PC-3 (cell line): ENCODE results near the gene OPN1SW. TPM values are rescaled to one million over a fixed set of nuclear protein-coding genes. Genes with fewer than 3 reads are reported as not detected.

Experiments
- ATAC-seq: fragments of 200-7000 bp; cut with Tn5 transposase; 2 replicates; pipeline ENCODE4 v1.9.1; 2020; ENCODE audit warnings: mild to moderate bottlenecking, moderate library complexity
- BruUV-seq: library from RNA; stranded (reverse); fragments of 400-500 nt; replicated peaks from 2 replicates; lab custom pipeline; 2021; lab: Mats Ljungman, UMichigan
- CTCF ChIA-PET: fragments of 300-600 bp; sonication (Branson Sonifier 250); formaldehyde crosslinking; loops from one replicate; lab custom pipeline; 2022; ENCODE audit warnings: antibody characterized with exemption; lab: Charles Lee
- POLR2A ChIA-PET: fragments of 300-600 bp; sonication (Branson Sonifier 250); formaldehyde crosslinking; loops from one replicate; lab custom pipeline; 2022; ENCODE audit warnings: antibody characterized with exemption; ENCODE audit not compliant: unreplicated experiment; lab: Charles Lee
- DNase-seq: peaks from one replicate; pipeline ENCODE4 v3.0.0-alpha.2; 2015
- H2AFZ ChIP-seq: fragments of 300-600 bp; sonication (generic); 2 replicates; pipeline ENCODE4 v1.6.0; 2016; ENCODE audit warnings: antibody characterized with exemption, low read length
- H3F3A ChIP-seq: fragments of 300-600 bp; sonication (generic); one replicate; pipeline ENCODE4 v1.6.0; 2017; ENCODE audit warnings: antibody characterized with exemption, low read length, control low read depth, mild to moderate bottlenecking; ENCODE audit not compliant: unreplicated experiment
- H3K27ac ChIP-seq: fragments of 300-600 bp; sonication (generic); 2 replicates; pipeline ENCODE4 v1.5.1; 2016; ENCODE audit warnings: mild to moderate bottlenecking, low read length
- H3K27me3 ChIP-seq: fragments of 300-600 bp; sonication (generic); 2 replicates; pipeline ENCODE4 v1.6.1; 2016; ENCODE audit warnings: low read length, mixed read lengths
- H3K36me3 ChIP-seq: fragments of 300-600 bp; sonication (generic); 2 replicates; pipeline ENCODE4 v1.6.1; 2016; ENCODE audit warnings: low read depth, mixed run types, low read length, mixed read lengths
- H3K4me1 ChIP-seq: fragments of 300-600 bp; sonication (generic); 2 replicates; pipeline ENCODE4 v1.5.1; 2016; ENCODE audit warnings: low read length; ENCODE audit not compliant: insufficient read depth
- H3K4me2 ChIP-seq: fragments of 300-600 bp; sonication (generic); 2 replicates; pipeline ENCODE4 v1.6.0; 2016; ENCODE audit warnings: low read length
- H3K4me3 ChIP-seq: fragments of 300-600 bp; sonication (generic); 2 replicates; pipeline ENCODE4 v1.5.1; 2016; ENCODE audit warnings: mild to moderate bottlenecking, low read length, mixed read lengths
- H3K79me2 ChIP-seq: fragments of 300-600 bp; sonication (generic); 2 replicates; pipeline ENCODE4 v1.6.1; 2017; ENCODE audit warnings: low read length, mixed read lengths
- H3K9ac ChIP-seq: fragments of 300-600 bp; sonication (generic); 2 replicates; pipeline ENCODE4 v1.6.0; 2016; ENCODE audit warnings: mild to moderate bottlenecking, low read length
- H3K9me2 ChIP-seq: fragments of 300-600 bp; sonication (generic); replicated peaks from 2 replicates; pipeline ENCODE4 v1.6.1; 2016; ENCODE audit warnings: mixed run types, low read length, mixed read lengths
- H3K9me3 ChIP-seq: fragments of 300-600 bp; sonication (generic); 2 replicates; pipeline ENCODE4 v1.6.1; 2016; ENCODE audit warnings: low read length, mixed read lengths
- H4K20me1 ChIP-seq: fragments of 300-600 bp; sonication (generic); 2 replicates; pipeline ENCODE4 v1.6.1; 2016; ENCODE audit warnings: low read length, mixed read lengths
- EZH2 ChIP-seq: fragments of 300-600 bp; sonication (generic); IDR thresholded peaks from one replicate; pipeline ENCODE4 v1.6.1; 2017; ENCODE audit warnings: antibody characterized with exemption, mild to moderate bottlenecking, low read length; ENCODE audit not compliant: unreplicated experiment
- EZH2phosphoT487 ChIP-seq: fragments of 300-600 bp; sonication (generic); IDR thresholded peaks from 2 replicates; pipeline ENCODE4 v1.6.1; 2018; ENCODE audit warnings: mild to moderate bottlenecking, antibody characterized with exemption, low read length, borderline replicate concordance
- intact Hi-C: fragments of 100-400 bp; cut with micrococcal nuclease; formaldehyde crosslinking; loops from 2 replicates; pipeline ENCODE4 v1.9.0; 2023
- total RNA-seq: library from RNA; depleted of rRNA; stranded (reverse); fragments of >200 nt; gene quantifications from 2 replicates; pipeline ENCODE4 v1.2.3, GENCODE V29; 2014
- TF ChIP-seq, protein P1 (sequence below): fragments of 300-600 bp; sonication (generic); conservative IDR thresholded peaks from 2 replicates; pipeline ENCODE4 v1.5.1; 2017; ENCODE audit warnings: antibody characterized with exemption, low read depth, mild to moderate bottlenecking, low read length

Gene OPN1SW
- total RNA-seq, 1 experiment from 2014 or later, result not detected

DNA sequence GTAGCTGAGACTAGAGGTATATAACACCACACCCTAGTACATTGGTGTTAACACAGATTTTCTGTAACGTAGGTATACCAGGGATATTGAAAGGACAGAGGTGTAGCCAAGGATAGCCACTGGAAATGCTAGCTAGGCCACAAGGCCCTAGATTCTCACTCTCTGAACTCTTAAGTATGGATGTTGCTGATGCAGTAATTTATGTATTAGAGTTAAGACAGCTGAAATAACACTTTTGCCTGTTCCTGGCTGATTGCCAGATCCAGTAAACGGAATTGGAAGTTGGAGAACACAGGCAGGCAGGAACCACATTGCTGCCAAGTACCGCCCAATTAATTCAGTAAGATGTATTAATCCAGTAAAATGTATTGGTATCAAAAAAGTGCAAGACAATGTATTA is 34.6 kb downstream of the OPN1SW start:
- intact Hi-C loops, result no loop called here
- Histone ChIP-seq H3K4me3 (peak overlapping the region; percentile 96), H3K27me3 (no peaks in the 10 kb centered on the region), H3K9ac (peak overlapping the region; percentile 95; the same call in 1 of the 2 replicates), H4K20me1 (peaks cover 50% of the 10 kb centered on the region), H3K4me2 (peak overlapping the region; percentile 89), H3K36me3 (peaks cover 8% of the 10 kb centered on the region), H2AFZ (no peak overlapping the region), H3F3A (no peaks in the 10 kb centered on the region), H3K9me2 (no peaks in the 10 kb centered on the region), H3K9me3 (no peaks in the 10 kb centered on the region), H3K27ac (no peak overlapping the region), H3K4me1 (peaks cover 49% of the 10 kb centered on the region), H3K79me2 (peaks cover 69% of the 10 kb centered on the region)
- DNase-seq (no peak), ATAC-seq (no peak)
- BruUV-seq, result no TSS peak
- POLR2A ChIA-PET, result no interaction called here
- CTCF ChIA-PET, result no interaction called here
- TF ChIP-seq, protein P1, sequence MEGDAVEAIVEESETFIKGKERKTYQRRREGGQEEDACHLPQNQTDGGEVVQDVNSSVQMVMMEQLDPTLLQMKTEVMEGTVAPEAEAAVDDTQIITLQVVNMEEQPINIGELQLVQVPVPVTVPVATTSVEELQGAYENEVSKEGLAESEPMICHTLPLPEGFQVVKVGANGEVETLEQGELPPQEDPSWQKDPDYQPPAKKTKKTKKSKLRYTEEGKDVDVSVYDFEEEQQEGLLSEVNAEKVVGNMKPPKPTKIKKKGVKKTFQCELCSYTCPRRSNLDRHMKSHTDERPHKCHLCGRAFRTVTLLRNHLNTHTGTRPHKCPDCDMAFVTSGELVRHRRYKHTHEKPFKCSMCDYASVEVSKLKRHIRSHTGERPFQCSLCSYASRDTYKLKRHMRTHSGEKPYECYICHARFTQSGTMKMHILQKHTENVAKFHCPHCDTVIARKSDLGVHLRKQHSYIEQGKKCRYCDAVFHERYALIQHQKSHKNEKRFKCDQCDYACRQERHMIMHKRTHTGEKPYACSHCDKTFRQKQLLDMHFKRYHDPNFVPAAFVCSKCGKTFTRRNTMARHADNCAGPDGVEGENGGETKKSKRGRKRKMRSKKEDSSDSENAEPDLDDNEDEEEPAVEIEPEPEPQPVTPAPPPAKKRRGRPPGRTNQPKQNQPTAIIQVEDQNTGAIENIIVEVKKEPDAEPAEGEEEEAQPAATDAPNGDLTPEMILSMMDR, result no peak
- TF ChIP-seq EZH2 (no peak), EZH2phosphoT487 (no peak)

GRCh38 chr7:128739990-128740682 is 35.5 kb downstream of the OPN1SW start:
- peaks cover 49% of the 10 kb centered on the region for H3K4me1 ChIP-seq
- no peaks in the 10 kb centered on the region for H3K27me3 ChIP-seq
- POLR2A ChIA-PET, result interaction anchor here (0.5 to 0.7 kb wide), 4 partner anchors 10 to 1155 kb away, joined by 3 to 14 read pairs (median 4); partner anchors contain the start of gene GCC1
- CTCF ChIA-PET, result no interaction called here
- peaks cover 41% of the 10 kb centered on the region for H4K20me1 ChIP-seq
- DNase-seq, result no peak
- H3K9me3 ChIP-seq, result no peaks in the 10 kb centered on the region
- peaks cover 8% of the 10 kb centered on the region for H3K36me3 ChIP-seq
- peaks cover 60% of the 10 kb centered on the region for H3K79me2 ChIP-seq
- no peaks in the 10 kb centered on the region for H3K9me2 ChIP-seq
- peak overlapping the region; percentile 74; the same call in 1 of the 2 replicates for H2AFZ ChIP-seq
- no peaks in the 10 kb centered on the region for H3F3A ChIP-seq
- intact Hi-C loops, result no loop called here
- H3K4me2 ChIP-seq, result peak overlapping the region; percentile 89
- no TSS peak for BruUV-seq
- ATAC-seq, result no peak
- H3K9ac ChIP-seq, result peak overlapping the region; percentile 95
- TF ChIP-seq, protein P1, result no peak
- TF ChIP-seq EZH2, result no peak
- no peak for TF ChIP-seq EZH2phosphoT487
- 0 out of 2 replicates have a peak overlapping the region, but pooled peaks have one; percentile 61 for H3K27ac ChIP-seq
- H3K4me3 ChIP-seq, result peak overlapping the region; percentile 96
